ENCODE measurements around the gene ZNF618. TPM values are rescaled to one million over a fixed set of nuclear protein-coding genes. Genes with fewer than 3 reads are reported as not detected.
A peak's percentile ranks its signal among the peaks of the same experiment; 100 is the strongest.

ZNF618 gene
- total RNA-seq, 1 experiment from 2014 or later: 1.2 TPM

DNA sequence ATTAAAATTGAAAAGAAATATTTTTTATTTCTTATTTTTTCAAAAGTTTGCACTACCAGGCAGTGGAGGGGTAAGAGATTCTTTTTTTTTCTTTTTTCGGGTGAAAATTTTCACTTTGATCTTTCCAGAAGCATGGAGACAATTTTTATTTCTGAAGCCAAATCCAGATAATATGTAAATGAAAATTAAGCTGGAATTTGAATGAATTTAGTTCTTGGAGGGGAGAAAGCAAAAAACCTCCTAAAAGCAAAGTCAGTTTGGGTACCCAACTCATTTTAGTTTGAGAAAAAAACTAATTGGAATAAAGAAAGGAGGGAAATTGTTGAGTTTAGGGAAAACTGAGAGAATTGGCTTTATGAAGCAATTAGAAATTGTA, 872 bp downstream of the ZNF618 start:
- H3K4me3 Mint-ChIP-seq (ENCODE audit: unreplicated experiment): peak overlapping the region; percentile 94
- Histone ChIP-seq H3K4me1 (no peaks in the 10 kb centered on the region; the same call in 1 of the 2 replicates), H3K9me3 (no peaks in the 10 kb centered on the region), H3K4me3 (ENCODE audit: low read depth, low read length) (peak overlapping the region; percentile 76; the same call in 1 of the 2 replicates), H3K27me3 (replicated peaks; ENCODE audit: control insufficient read depth, insufficient read depth, low read length) (no peaks in the 10 kb centered on the region), H3K36me3 (ENCODE audit: control insufficient read depth, insufficient read depth, low read length) (no peaks in the 10 kb centered on the region; the same call in 1 of the 2 replicates)
- H3K4me1 Mint-ChIP-seq (ENCODE audit: low read depth, unreplicated experiment): peaks cover 7% of the 10 kb centered on the region
- peaks cover 19% of the 10 kb centered on the region for H3K27me3 Mint-ChIP-seq (ENCODE audit: insufficient read depth, unreplicated experiment)
- H3K36me3 Mint-ChIP-seq (ENCODE audit: insufficient read depth, unreplicated experiment): no peaks in the 10 kb centered on the region
- peak overlapping the region; percentile 94 for H3K27ac Mint-ChIP-seq (ENCODE audit: unreplicated experiment)
- ChIA-PET POLR2A (no interaction called here), CTCF (no interaction called here)
- no TSS peak for BruUV-seq (replicated peaks)
- H3K9me3 Mint-ChIP-seq (ENCODE audit: unreplicated experiment): no peaks in the 10 kb centered on the region
- no peak for DNase-seq
- TF ChIP-seq, protein P1, sequence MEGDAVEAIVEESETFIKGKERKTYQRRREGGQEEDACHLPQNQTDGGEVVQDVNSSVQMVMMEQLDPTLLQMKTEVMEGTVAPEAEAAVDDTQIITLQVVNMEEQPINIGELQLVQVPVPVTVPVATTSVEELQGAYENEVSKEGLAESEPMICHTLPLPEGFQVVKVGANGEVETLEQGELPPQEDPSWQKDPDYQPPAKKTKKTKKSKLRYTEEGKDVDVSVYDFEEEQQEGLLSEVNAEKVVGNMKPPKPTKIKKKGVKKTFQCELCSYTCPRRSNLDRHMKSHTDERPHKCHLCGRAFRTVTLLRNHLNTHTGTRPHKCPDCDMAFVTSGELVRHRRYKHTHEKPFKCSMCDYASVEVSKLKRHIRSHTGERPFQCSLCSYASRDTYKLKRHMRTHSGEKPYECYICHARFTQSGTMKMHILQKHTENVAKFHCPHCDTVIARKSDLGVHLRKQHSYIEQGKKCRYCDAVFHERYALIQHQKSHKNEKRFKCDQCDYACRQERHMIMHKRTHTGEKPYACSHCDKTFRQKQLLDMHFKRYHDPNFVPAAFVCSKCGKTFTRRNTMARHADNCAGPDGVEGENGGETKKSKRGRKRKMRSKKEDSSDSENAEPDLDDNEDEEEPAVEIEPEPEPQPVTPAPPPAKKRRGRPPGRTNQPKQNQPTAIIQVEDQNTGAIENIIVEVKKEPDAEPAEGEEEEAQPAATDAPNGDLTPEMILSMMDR (IDR thresholded peaks at IDR 0.05; ENCODE audit: insufficient read depth in 1 of 2, low read depth in 1 of 2, low read length in 1 of 2, severe bottlenecking in 1 of 2, unreplicated experiment in 1 of 2): no peak
- intact Hi-C loops (cut with micrococcal nuclease; ENCODE audit: unreplicated experiment): loop anchor here (2.0 to 10.0 kb wide), 2 partner anchors 70 to 192 kb away; no protein-coding TSS in a partner anchor

DNA sequence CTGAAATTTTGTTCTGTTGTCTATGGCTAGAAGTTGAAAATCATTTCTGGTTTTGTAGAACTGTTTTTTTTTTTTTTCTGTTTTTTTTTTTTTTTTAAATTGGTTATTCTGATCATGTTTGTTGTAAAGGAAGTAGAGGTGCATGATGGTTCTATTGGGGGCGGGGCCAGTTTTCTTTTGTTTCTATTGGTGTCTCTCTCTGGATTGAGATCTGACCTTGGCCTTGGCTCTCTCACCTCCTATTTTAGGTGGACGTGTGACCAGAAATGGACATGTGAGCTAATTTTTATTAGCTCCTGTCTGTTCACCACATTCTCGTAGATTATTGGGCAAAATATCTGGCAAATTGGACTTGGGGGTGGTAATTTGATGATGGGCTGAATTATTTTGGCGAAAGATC, 3.2 kb downstream of the ZNF618 start:
- Mint-ChIP-seq H3K4me3 (ENCODE audit: unreplicated experiment) (no peak overlapping the region), H3K4me1 (ENCODE audit: low read depth, unreplicated experiment) (peaks cover 7% of the 10 kb centered on the region), H3K9me3 (ENCODE audit: unreplicated experiment) (no peaks in the 10 kb centered on the region), H3K36me3 (ENCODE audit: insufficient read depth, unreplicated experiment) (no peaks in the 10 kb centered on the region), H3K27ac (ENCODE audit: unreplicated experiment) (no peak overlapping the region), H3K27me3 (ENCODE audit: insufficient read depth, unreplicated experiment) (peaks cover 17% of the 10 kb centered on the region)
- TF ChIP-seq, protein P1 (IDR thresholded peaks at IDR 0.05; ENCODE audit: insufficient read depth in 1 of 2, low read depth in 1 of 2, low read length in 1 of 2, severe bottlenecking in 1 of 2, unreplicated experiment in 1 of 2): no peak
- intact Hi-C loops (cut with micrococcal nuclease; ENCODE audit: unreplicated experiment): loop anchor here (10.0 kb wide), 1 partner anchor 195 kb away; no protein-coding TSS in a partner anchor
- ChIA-PET CTCF (no interaction called here), POLR2A (no interaction called here)
- Histone ChIP-seq H3K4me1 (no peaks in the 10 kb centered on the region; the same call in 1 of the 2 replicates), H3K4me3 (ENCODE audit: low read depth, low read length) (no peak overlapping the region), H3K27me3 (replicated peaks; ENCODE audit: control insufficient read depth, insufficient read depth, low read length) (no peaks in the 10 kb centered on the region), H3K9me3 (no peaks in the 10 kb centered on the region), H3K36me3 (ENCODE audit: control insufficient read depth, insufficient read depth, low read length) (no peaks in the 10 kb centered on the region; the same call in 1 of the 2 replicates)
- BruUV-seq (replicated peaks): no TSS peak
- DNase-seq: no peak

DNA sequence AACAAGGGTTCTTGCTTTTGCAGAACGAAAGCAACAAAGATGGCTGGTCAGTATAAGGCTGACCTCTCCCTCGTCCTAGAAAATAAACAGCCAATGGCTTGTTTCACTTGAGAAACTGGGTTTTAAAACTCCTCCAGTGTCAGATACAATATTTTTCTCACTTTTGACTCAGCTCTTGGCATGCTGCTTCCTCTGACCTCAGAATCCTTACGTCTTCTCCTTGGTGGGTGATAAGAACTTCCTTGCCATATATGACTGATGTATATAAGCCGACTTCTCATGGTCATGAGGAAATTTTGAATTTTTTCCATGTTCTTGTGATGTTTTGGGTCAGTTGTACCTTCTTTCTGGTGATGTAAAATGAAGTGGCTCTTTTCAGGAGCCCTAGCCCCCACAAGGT, 3.8 kb downstream of the ZNF618 start:
- no peaks in the 10 kb centered on the region for H3K9me3 Mint-ChIP-seq (ENCODE audit: unreplicated experiment)
- Histone ChIP-seq H3K4me1 (no peaks in the 10 kb centered on the region; the same call in 1 of the 2 replicates), H3K4me3 (ENCODE audit: low read depth, low read length) (no peak overlapping the region), H3K27me3 (replicated peaks; ENCODE audit: control insufficient read depth, insufficient read depth, low read length) (no peaks in the 10 kb centered on the region), H3K9me3 (no peaks in the 10 kb centered on the region), H3K36me3 (ENCODE audit: control insufficient read depth, insufficient read depth, low read length) (no peaks in the 10 kb centered on the region; the same call in 1 of the 2 replicates)
- intact Hi-C loops (cut with micrococcal nuclease; ENCODE audit: unreplicated experiment): loop anchor here (10.0 kb wide), 1 partner anchor 195 kb away; no protein-coding TSS in a partner anchor
- TF ChIP-seq, protein P1 (IDR thresholded peaks at IDR 0.05; ENCODE audit: insufficient read depth in 1 of 2, low read depth in 1 of 2, low read length in 1 of 2, severe bottlenecking in 1 of 2, unreplicated experiment in 1 of 2): no peak
- no peak for DNase-seq
- no peak overlapping the region for H3K4me3 Mint-ChIP-seq (ENCODE audit: unreplicated experiment)
- CTCF ChIA-PET: no interaction called here
- no TSS peak for BruUV-seq (replicated peaks)
- POLR2A ChIA-PET: no interaction called here
- H3K27ac Mint-ChIP-seq (ENCODE audit: unreplicated experiment): no peak overlapping the region
- H3K4me1 Mint-ChIP-seq (ENCODE audit: low read depth, unreplicated experiment): peaks cover 7% of the 10 kb centered on the region
- H3K36me3 Mint-ChIP-seq (ENCODE audit: insufficient read depth, unreplicated experiment): no peaks in the 10 kb centered on the region
- H3K27me3 Mint-ChIP-seq (ENCODE audit: insufficient read depth, unreplicated experiment): peaks cover 11% of the 10 kb centered on the region
